Erythroblast (primary cell): ENCODE measurements around the gene CD81.
A peak's percentile ranks its signal among the peaks of the same experiment; 100 is the strongest.

Experiments used
- DNase-seq, 2 experiments: peaks; one replicate each; lab custom pipeline; 2025; lab: John Stamatoyannopoulos, UW
- GATA1 ChIP-seq: IDR thresholded peaks from 2 replicates; pipeline ENCODE4 v1.6.1; 2011; ENCODE audit warnings: low read depth, mild to moderate bottlenecking, control low read depth, low read length, moderate library complexity
- POLR2A ChIP-seq: IDR thresholded peaks from 2 replicates; pipeline ENCODE4 v1.6.1; 2011; ENCODE audit warnings: mild to moderate bottlenecking, low read length

Gene CD81

GRCh38 chr11:2375964-2376551 is 1.1 kb upstream of the CD81 start:
- DNase-seq = no peak
- TF ChIP-seq POLR2A = no peak
- no peak for TF ChIP-seq GATA1

GRCh38 chr11:2377511-2378443 is 667 bp downstream of the CD81 start:
- peak; percentile 35 to 56 for DNase-seq

GRCh38 chr11:2378527-2379210 is 1.6 kb downstream of the CD81 start:
- DNase-seq = no peak
- no peak for TF ChIP-seq POLR2A
- TF ChIP-seq GATA1 = no peak

More at GRCh38 chr11:2377511-2378443, 667 bp downstream of the CD81 start:
- TF ChIP-seq GATA1 (no peak), POLR2A (no peak)

- TF ChIP-seq GATA1 = no peak
- no peak for DNase-seq
These were observed 2.5 kb downstream of the CD81 start for GRCh38 chr11:2379466-2380174.

- no peak for TF ChIP-seq POLR2A
- no peak for TF ChIP-seq GATA1
- DNase-seq = no peak
These were observed 3.3 kb downstream of the CD81 start for GRCh38 chr11:2380396-2380795.

- DNase-seq = no peak
- TF ChIP-seq GATA1 = no peak
- TF ChIP-seq POLR2A = no peak
These were observed 3.8 kb downstream of the CD81 start for GRCh38 chr11:2380807-2381350.

GRCh38 chr11:2381494-2382128 is 4.5 kb downstream of the CD81 start:
- TF ChIP-seq GATA1 (no peak), POLR2A (no peak)
- DNase-seq = no peak

- no peak for DNase-seq
- TF ChIP-seq POLR2A (no peak), GATA1 (no peak)
These were observed 5.0 kb downstream of the CD81 start for GRCh38 chr11:2382129-2382517.

GRCh38 chr11:2382936-2383851 is 6.1 kb downstream of the CD81 start:
- no peak for DNase-seq
- TF ChIP-seq GATA1 = no peak
- TF ChIP-seq POLR2A = no peak

GRCh38 chr11:2383852-2384804 is 7.0 kb downstream of the CD81 start:
- DNase-seq = no peak
- TF ChIP-seq POLR2A (no peak), GATA1 (no peak)
